KG1 (cell line): ENCODE data around the gene SEC11C.

ENCODE experiments used
- DNase-seq: peaks from one replicate; lab custom pipeline; 2025; lab: John Stamatoyannopoulos, UW

The SEC11C gene

GRCh38 chr18:59145055-59145454 lies 5.4 kb downstream of the SEC11C start:
- DNase-seq, result no peak

- no peak for DNase-seq
Observed at GRCh38 chr18:59148192-59148591, 8.5 kb downstream of the SEC11C start.

GRCh38 chr18:59149007-59149406 lies 9.3 kb downstream of the SEC11C start:
- no peak for DNase-seq

- DNase-seq, result no peak
Observed at GRCh38 chr18:59149416-59149815, 9.7 kb downstream of the SEC11C start.

- no peak for DNase-seq
Observed at GRCh38 chr18:59150236-59150635, 10.6 kb downstream of the SEC11C start.

- no peak for DNase-seq
Observed at GRCh38 chr18:59155153-59155552, 15.5 kb downstream of the SEC11C start.

- no peak for DNase-seq
Observed at GRCh38 chr18:59156316-59156715, 16.6 kb downstream of the SEC11C start.

- DNase-seq, result no peak
Observed at GRCh38 chr18:59159265-59159664, 19.6 kb downstream of the SEC11C start.

- no peak for DNase-seq
Observed at GRCh38 chr18:59159986-59160385, 20.3 kb downstream of the SEC11C start.

- no peak for DNase-seq
Observed at GRCh38 chr18:59172664-59173249, 33.1 kb downstream of the SEC11C start.

- no peak for DNase-seq
Observed at GRCh38 chr18:59177485-59177884, 37.8 kb downstream of the SEC11C start.

GRCh38 chr18:59180150-59180845 lies 40.6 kb downstream of the SEC11C start:
- DNase-seq, result no peak

GRCh38 chr18:59182673-59183072 lies 43.0 kb downstream of the SEC11C start:
- no peak for DNase-seq

- no peak for DNase-seq
Observed at GRCh38 chr18:59189008-59189407, 49.3 kb downstream of the SEC11C start.

- DNase-seq, result no peak
Observed at GRCh38 chr18:59189746-59190145, 50.1 kb downstream of the SEC11C start.

- no peak for DNase-seq
Observed at GRCh38 chr18:59196161-59196725, 56.6 kb downstream of the SEC11C start.

- no peak for DNase-seq
Observed at GRCh38 chr18:59197636-59198035, 58.0 kb downstream of the SEC11C start.

- DNase-seq, result no peak
Observed at GRCh38 chr18:59198215-59198614, 58.5 kb downstream of the SEC11C start.

- DNase-seq, result no peak
Observed at GRCh38 chr18:59200787-59201186, 61.1 kb downstream of the SEC11C start.

GRCh38 chr18:59202258-59202820 lies 62.7 kb downstream of the SEC11C start:
- no peak for DNase-seq

GRCh38 chr18:59207506-59207905 lies 67.8 kb downstream of the SEC11C start:
- no peak for DNase-seq
